Omental fat pad (tissue), 4 donors: ENCODE measurements around the gene FGF22. TPM values are rescaled to one million over a fixed set of nuclear protein-coding genes. Genes with fewer than 3 reads are reported as not detected.

Experiments used
- ATAC-seq: fragments of 150-250 bp; one replicate; pipeline ENCODE4 v1.9.1; 2016; ENCODE audit warnings: mild to moderate bottlenecking, moderate library complexity; ENCODE audit not compliant: low FRiP score
- DNase-seq: peaks from one replicate; pipeline ENCODE4 v3.0.0-alpha.2; 2019; ENCODE audit warnings: low spot score
- total RNA-seq, 4 donors: library from RNA; depleted of rRNA; stranded (reverse); fragments of >200 nt; gene quantifications; one replicate each; pipeline ENCODE4 v1.1.0, GENCODE V29; 2016
- TF ChIP-seq, protein P1 (sequence below), 3 donors: fragments of 450-650 bp; IDR thresholded peaks; one replicate each; pipeline ENCODE4 v1.5.1; 2016 to 2017; ENCODE audit warnings: antibody characterized with exemption in 3 of 3, mild to moderate bottlenecking in 3 of 3, moderate library complexity in 2 of 3

Gene FGF22
- total RNA-seq, 4 donors from 2014 or later = 0.38 TPM; not detected in 3

DNA sequence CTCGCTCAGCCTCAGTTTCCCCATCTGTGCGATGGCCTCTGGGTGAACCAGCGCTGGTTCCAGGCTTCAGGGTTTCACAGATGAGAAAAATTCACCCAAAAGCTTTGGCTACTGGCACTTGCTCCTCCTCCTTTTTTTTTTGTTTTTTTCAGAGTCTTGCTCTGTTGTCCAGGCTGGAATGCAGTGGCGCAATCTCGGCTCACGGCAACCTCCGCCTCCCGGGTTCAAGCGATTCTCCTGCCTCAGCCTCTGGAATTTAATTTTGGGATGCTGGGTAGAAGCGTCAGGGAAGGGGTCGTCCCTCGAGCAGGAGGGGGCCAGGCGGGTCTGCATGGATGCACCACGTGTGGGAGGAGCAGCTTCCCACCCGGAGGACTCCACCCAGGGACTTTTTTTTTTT lies 48.5 kb downstream of the FGF22 start:
- ATAC-seq = no peak
- DNase-seq = no peak
- TF ChIP-seq, protein P1, sequence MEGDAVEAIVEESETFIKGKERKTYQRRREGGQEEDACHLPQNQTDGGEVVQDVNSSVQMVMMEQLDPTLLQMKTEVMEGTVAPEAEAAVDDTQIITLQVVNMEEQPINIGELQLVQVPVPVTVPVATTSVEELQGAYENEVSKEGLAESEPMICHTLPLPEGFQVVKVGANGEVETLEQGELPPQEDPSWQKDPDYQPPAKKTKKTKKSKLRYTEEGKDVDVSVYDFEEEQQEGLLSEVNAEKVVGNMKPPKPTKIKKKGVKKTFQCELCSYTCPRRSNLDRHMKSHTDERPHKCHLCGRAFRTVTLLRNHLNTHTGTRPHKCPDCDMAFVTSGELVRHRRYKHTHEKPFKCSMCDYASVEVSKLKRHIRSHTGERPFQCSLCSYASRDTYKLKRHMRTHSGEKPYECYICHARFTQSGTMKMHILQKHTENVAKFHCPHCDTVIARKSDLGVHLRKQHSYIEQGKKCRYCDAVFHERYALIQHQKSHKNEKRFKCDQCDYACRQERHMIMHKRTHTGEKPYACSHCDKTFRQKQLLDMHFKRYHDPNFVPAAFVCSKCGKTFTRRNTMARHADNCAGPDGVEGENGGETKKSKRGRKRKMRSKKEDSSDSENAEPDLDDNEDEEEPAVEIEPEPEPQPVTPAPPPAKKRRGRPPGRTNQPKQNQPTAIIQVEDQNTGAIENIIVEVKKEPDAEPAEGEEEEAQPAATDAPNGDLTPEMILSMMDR (IDR thresholded peaks at IDR 0.05) = no peak

DNA sequence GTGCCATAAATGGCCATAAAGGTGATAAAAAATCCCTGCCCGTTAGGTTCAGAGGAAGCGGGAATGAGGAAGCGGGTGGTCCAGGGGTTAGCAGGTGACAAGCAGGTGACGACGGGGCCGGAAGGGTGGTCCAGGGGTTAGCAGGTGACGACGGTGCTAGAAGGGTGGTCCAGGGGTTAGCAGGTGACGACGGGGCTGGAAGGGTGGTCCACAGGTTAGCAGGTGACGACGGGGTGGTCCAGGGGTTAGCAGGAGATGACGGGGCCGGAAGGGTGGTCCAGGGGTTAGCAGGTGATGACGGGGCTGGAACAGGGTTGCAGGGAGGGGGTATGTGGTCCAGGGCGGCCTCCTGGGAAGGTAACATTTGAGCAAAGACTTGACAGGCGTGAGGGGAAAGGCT lies 49.3 kb downstream of the FGF22 start:
- DNase-seq (no peak), ATAC-seq (no peak)
- TF ChIP-seq, protein P1 (IDR thresholded peaks at IDR 0.05) = no peak

DNA sequence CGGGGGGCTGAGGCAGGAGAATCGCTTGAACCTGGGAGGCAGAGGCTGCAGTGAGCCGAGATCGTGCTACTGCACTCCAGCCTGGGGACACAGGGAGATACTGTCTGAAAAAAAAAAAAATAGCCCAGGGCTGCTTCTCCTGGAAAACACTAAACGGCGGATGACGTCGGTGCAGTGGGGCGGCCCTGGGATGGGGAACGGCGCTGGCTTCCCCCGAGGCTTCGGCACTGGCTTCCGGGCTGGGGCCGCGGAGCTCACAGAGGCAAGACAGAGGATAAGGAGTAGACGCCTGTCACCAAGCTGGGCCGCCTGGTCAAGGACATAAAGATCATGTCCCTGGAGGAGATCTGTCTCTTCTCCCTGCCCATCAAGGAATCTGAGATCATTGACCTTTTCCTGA lies 50.5 kb downstream of the FGF22 start:
- TF ChIP-seq, protein P1 (IDR thresholded peaks at IDR 0.05) = no peak
- no peak for DNase-seq
- ATAC-seq = no peak

Other genes with a start within 250 kb of the FGF22 start
- gene C2CD4C, start 230.7 kb upstream of the FGF22 start, total RNA-seq = 1 to 10 TPM in 3 of 4 donors, under 1 TPM in 1; 0.19 to 9.6 (median 1.8) TPM
- 10 to 100 TPM; 11.7 to 27.1 (median 18.8) TPM for gene SHC2, start 178.8 kb upstream of the FGF22 start, total RNA-seq
- gene MADCAM1, start 143.4 kb upstream of the FGF22 start, total RNA-seq = under 1 TPM in 1 of 4 donors, not detected in 3; 0.69 TPM
- 10 to 100 TPM; 45.5 to 61.2 (median 46.1) TPM for gene TPGS1, start 132.4 kb upstream of the FGF22 start, total RNA-seq
- gene CDC34, start 108.1 kb upstream of the FGF22 start, total RNA-seq = 10 to 100 TPM; 40.2 to 67.7 (median 55.5) TPM
- gene GZMM, start 95.8 kb upstream of the FGF22 start, total RNA-seq = 1 to 10 TPM in 2 of 4 donors, not detected in 2; 1.1 to 3.7 TPM
- gene BSG, start 67.3 kb upstream of the FGF22 start, total RNA-seq = 100 to 1,000 TPM; 331 to 521 (median 417) TPM
- under 1 TPM in 2 of 4 donors, not detected in 2; 0.13 to 0.56 TPM for gene HCN2, start 50.0 kb upstream of the FGF22 start, total RNA-seq
- 10 to 100 TPM; 17.3 to 33.8 (median 30.1) TPM for gene POLRMT, start 6.3 kb upstream of the FGF22 start, total RNA-seq
- gene RNF126, start 23.3 kb downstream of the FGF22 start, total RNA-seq = 10 to 100 TPM; 40.1 to 87.7 (median 47.7) TPM
- gene FSTL3, start 36.5 kb downstream of the FGF22 start, total RNA-seq = 100 to 1,000 TPM; 120 to 212 (median 152) TPM
- gene PRSS57, start 55.6 kb downstream of the FGF22 start, total RNA-seq = under 1 TPM in 1 of 4 donors, not detected in 3; 0.95 TPM
- 100 to 1,000 TPM in 1 of 4 donors, 10 to 100 TPM in 3; 44.6 to 119 (median 54.8) TPM for gene PALM, start 69.1 kb downstream of the FGF22 start, total RNA-seq
- gene MISP, start 111.2 kb downstream of the FGF22 start, total RNA-seq = 1 to 10 TPM in 3 of 4 donors, not detected in 1; 1.4 to 9.6 (median 3.2) TPM
- gene PTBP1, start 157.6 kb downstream of the FGF22 start, total RNA-seq = 100 to 1,000 TPM; 106 to 195 (median 137) TPM
- not detected for gene PLPPR3, start 182.1 kb downstream of the FGF22 start, total RNA-seq
- 1 to 10 TPM in 1 of 4 donors, not detected in 3; 1.1 TPM for gene AZU1, start 188.0 kb downstream of the FGF22 start, total RNA-seq
- gene PRTN3, start 201.1 kb downstream of the FGF22 start, total RNA-seq = not detected
- 1 to 10 TPM in 2 of 4 donors, under 1 TPM in 1, not detected in 1; 0.72 to 7.7 (median 1.0) TPM for gene ELANE, start 212.4 kb downstream of the FGF22 start, total RNA-seq
- gene CFD, start 219.8 kb downstream of the FGF22 start, total RNA-seq = 1,000 to 10,000 TPM; 1,367 to 3,469 (median 2,171) TPM